Activated naive CD8-positive, alpha-beta T cell treated with anti-CD3 and anti-CD28 coated beads, Interleukin-2, amount 50 U/mL, for 16 hours (primary cell): ENCODE data around the gene ZDHHC11.
"Not testable (repeated sequence)": the region's sequence is repeated elsewhere in the genome, so short reads cannot be mapped to it uniquely, and the experiment has no call there.

ENCODE experiments used
- DNase-seq: peaks from one replicate; pipeline ENCODE4 v3.0.0-alpha.2; 2020; ENCODE audit warnings: low read depth, low spot score

The ZDHHC11 gene

DNA sequence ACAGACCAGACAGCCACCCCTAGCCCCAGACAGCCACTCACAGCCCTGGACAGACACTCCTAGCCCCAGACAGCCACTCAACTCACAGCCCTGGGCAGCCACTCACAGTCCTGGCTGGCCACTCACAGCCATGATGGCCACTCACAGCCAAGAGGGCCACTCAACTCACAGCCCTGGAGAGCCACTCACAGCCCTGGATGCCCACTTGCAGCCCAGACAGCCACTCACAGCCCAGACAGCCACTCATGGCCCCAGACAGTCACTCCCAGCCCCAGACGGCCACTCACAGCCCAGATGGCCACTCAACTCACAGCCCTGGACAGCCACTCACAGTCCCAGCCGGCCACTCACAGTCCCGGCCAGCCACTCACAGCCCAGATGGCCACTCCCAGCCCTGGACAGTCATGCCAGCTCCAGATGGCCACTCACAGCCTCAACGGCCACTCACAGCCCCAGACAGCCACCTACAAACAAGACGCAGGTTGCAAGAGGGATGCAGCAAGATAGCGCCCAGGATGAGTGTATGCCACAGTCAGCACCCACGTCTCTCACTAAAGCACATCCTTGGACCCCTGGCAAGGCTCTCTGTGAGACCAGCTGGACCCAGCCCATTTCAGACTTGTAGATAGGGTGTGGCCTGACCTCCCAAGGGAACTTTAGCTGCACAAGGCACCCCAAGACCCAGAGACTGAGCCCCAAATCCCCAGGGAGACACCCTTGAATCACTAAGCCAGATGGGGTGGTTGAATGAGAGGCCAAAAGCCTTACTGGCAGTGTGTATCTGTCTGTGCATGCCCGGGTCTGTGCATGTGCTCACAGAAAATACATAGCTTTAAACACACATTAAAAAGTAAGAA is 88.7 kb downstream of the ZDHHC11 start:
- DNase-seq: no peak

DNA sequence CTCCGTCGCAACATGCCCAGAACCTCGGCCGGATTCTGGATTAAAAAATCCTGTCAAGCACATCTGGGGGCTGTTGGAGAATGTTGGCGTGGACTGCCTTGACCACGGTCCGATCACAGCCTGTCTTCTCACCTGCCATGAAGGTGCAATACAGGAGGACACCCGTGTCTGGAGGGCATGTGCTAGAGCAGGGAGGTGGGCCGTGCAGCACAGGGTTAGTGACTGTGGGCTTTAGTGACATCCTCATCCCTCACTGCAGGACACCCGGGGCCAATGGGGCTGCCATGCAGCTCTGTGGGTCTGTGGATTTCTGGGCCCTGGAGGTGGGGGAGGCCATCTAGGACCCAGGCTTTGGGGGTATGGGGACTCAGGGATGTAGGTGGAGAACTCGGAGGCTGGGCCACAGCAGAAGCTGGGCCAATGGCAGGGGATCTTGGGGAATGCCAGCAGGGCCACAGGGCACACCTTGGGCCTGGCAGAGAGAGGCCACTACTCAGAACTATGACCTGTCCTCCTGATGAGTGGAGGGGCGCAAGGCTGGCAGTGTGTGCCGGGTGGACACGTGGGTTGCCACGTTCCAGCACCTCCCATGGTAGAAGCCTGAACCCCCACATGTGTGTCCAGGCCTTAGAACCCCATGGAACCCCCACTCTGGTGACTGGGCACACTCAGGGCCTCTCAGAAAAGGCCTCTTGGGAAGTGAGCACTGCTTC is 89.6 kb downstream of the ZDHHC11 start:
- DNase-seq: no peak

DNA sequence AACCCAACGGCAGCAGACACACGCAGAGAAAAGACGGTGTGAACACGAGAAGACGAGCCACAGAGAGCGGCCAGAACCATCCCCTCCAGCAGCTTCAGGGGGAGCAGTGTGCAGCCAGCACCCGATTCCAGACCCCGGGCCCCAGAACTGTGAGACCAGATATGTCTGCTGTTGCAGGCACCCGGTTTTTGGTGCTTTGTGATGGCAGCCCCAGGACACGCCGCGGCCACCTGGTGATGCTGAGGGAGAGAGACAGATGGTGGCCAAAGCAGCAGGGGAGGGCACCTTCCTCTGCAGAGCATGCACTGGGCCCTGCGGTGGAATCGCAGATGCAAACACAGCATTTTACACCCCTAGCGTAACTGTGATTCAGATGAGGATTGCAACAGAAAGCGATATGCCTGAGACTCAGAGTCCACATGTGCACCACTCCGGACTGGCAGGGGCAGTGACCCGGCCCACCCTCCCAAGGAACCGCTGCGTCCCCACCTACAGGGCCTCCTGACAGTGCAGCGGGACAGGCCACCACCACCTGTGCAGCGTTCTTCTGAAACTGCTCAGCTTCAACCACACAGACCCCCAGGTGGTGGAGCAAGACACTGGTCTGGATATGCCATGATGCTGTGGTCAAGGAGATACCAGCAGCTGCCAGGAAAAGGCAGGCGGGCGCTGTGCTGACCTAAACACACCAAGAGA is 90.3 kb downstream of the ZDHHC11 start:
- no peak for DNase-seq

DNA sequence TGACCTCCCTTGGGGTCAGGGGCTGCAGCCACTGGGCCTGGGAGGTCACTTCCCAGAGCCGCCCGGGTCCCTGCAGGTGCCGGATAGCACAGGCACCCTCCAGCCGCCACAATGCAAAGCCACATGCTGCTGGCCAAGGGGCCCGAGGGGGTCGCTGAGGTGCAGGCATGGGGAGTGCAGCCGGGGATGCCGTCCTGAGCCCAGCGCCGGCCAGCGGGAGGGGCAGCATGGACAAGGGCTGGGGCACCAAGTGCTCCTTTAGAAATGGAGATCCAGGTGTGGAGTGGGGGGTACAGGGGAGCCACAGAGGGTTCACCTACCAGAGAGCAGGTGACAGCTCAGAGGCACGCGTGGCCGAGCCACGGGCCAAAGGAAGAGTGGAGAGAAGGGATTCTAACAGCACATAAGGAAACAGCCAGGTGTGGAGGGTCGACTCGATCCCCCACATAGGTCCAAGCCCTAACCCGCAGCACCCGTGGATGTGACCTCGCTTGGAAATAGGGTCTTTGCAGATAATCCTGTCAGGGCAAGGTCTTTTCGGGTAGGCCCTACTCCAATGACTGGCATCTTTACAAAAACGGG is 90.9 kb downstream of the ZDHHC11 start:
- DNase-seq: no peak

DNA sequence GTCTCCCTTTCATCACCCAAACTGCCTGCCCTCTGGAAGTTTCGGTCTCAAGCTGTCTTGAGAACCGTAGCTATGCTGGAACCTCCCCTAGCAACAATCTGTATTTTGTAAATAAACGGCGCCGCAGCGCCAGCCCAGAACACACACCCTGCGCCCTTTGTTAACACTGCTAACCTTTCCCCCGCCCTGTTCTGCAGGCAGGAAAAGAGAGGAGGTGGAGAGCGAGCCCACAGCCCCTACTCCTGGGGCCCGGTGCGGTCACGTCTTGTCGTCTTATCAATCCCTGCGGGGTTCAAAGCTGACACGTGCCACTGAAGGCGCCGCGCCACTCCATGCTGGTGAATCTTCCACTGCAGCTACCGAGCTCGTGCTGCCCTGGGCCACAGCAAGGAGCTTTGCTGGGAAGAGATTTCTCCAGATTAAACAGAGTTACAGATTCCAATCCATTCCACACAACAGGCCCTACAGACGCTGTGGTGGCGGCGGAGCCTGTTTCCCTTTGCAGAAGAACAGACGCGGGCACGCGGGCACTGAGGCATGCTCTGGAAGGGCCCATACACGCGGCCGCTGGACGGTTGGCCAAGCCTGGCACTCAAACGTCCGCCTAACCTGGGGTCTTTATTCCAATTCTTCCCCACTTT is 91.6 kb downstream of the ZDHHC11 start:
- no peak for DNase-seq

DNA sequence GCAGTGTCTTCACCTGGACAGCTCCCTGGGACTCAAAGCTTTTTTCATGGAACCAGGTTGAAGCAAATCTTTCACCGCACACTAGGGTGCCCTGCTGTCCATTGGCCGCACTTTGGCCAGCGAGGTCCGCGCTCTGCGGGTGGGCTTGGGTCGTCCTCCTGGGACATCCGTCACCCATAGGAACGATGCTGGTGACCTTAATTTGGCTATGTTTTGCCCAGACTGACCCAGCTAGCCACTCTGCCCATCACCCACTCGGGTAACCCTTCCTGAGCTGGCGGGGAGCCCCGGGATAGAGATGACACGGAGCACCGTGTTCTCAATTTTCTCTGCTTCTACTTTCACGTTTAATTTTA is 92.1 kb downstream of the ZDHHC11 start:
- no peak for DNase-seq

DNA sequence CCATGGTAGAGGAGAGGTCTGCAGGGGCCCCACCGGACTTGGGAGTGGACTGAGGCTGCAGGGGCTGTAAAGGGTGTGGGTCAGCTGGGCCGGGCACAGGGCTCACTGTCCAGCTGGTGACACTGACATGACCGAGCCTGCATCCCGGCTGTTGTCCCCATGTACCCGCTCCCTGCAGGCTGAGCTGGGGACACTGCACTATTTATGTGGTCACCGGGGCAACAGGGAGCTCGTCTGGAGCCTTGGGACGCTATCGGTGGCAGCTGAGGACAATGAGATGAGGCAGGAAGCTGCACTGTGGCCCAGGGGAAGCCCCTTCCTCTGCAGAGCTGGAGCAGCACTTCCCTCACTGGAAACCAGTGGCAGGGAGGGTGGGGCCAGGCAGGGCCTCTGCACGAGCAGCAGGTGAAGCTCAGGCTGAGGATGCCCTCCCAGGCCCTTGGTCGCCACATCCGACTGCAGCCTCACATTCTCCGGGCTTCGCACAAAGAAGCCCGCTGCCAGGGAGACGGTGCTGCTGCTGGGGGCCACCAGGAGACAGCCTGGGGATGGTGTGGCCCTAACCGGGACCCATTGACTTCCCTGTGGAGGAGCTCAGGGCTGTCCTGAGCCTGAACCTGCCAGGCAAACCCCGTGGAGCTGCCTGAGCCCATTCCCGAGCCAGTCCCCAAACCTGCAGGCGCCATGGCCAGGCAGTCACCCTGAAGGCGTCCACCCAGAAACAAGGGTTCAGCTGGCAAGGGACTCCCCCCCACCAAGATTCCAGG is 92.7 kb downstream of the ZDHHC11 start:
- DNase-seq: no peak

DNA sequence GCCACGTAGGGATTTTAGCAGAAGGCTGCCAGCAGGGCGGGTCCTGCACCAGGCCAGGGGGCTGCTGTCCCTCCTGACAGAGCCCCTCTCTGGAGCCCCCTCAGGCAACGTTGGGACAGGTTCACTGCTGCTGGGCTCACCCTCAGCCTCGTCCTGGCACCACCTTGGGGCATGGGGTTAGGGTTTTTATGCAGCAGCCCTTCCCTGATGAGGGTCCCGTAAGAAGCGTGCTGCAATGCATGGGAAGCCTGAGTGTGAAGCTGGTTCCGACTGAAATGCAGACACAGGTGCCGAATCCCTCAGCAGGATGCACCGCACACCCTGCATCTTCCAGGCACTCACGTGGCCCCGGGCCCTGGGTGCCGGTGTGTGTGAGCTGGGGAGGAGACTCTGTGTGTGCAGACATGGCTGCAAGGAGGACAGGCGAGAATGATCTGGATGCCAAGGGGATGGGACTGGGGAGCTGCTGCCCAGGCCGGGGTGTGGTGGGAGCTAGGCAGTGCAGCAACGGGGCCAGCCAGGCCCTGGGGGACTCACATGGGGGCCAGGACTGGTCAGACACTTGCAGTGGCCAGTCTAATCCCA is 93.3 kb downstream of the ZDHHC11 start:
- no peak for DNase-seq

DNA sequence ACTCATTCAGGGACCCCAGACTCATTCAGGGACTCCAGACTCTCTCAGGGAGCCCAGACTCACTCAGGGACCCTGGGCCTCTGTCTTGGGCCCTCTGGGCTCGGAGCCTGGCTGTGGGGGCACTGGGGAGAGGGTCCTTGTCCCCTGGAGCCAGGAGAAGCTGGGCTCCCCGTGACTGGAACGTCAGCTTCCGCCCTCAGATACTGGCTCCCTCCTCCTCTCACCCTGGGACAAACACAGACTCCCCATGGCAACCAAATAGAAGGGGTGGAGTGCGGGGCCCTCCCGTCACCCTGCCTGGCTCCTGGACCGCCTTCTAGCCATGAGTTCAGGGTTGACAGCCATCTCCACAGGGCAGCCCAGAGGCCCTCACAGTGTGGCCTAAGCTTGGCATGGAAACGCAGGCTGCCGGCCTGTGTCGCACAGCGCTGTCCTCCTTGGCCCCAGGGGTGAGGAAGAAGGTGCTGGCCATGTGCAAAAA is 93.9 kb downstream of the ZDHHC11 start:
- DNase-seq: no peak

DNA sequence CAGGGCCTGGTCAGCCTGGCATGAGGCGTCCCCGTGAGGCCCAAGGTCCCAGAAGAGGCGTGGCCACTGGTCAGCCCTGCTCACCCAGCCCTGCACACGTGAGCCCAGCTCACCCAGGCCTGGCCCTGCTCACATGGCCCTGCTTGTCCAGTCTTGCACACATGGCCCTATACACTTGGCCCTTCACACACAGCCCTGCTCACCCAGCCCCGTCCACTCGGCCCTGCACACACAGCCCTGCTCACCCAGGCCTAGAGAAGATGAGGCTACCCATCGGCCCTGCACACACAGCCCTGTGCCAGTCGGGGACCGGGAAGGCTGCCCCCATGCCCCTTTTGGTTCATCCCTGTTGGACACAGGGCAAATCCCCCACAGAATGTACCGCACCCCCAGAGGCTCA is 94.6 kb downstream of the ZDHHC11 start:
- no peak for DNase-seq

DNA sequence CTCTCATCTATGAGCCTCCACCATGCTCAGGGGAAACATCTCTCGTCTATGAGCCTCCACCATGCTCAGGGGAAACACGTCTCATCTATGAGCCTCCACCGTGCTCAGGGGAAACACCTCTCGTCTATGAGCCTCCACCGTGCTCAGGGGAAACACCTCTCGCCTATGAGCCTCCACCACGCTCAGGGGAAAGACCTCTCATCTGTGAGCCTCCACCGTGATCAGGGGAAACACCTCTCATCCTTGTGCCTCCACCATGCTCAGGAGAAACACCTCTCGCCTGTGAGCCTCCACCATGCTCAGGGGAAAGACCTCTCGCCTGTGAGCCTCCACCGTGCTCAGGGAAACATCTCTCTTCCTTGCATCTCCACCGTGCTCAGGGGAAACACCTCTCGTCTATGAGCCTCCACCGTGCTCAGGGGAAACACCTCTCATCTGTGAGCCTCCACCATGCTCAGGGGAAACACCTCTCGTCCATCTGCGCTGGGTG is 96.6 kb downstream of the ZDHHC11 start:
- DNase-seq: not testable (repeated sequence)

DNA sequence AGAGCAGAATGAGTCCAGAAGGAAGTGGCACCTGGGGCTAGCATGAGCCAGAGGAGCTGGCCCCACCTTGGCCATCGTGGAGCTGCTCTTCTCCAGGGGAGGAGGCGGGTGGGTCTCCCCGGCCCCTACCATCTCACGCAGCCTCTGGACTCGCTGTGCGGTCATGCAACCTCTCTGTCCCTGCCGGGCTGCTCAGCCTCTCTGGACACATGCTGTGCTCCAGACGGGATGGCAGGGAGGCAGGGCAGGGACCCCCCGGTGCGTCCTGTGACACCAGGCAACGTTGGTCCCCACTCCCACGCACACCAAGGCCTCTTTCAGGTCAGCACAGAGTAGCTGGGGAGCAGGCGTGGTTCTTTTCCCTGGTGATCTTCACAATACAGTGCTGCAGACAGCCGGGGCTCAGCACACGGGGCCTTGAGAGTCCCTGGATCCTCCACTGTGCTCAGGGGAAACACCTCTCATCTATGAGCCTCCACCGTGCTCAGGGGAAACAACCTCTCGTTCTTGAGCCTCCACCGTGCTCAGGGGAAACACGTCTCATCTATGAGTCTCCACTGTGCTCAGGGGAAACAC is 97.1 kb downstream of the ZDHHC11 start:
- DNase-seq: not testable (repeated sequence)

DNA sequence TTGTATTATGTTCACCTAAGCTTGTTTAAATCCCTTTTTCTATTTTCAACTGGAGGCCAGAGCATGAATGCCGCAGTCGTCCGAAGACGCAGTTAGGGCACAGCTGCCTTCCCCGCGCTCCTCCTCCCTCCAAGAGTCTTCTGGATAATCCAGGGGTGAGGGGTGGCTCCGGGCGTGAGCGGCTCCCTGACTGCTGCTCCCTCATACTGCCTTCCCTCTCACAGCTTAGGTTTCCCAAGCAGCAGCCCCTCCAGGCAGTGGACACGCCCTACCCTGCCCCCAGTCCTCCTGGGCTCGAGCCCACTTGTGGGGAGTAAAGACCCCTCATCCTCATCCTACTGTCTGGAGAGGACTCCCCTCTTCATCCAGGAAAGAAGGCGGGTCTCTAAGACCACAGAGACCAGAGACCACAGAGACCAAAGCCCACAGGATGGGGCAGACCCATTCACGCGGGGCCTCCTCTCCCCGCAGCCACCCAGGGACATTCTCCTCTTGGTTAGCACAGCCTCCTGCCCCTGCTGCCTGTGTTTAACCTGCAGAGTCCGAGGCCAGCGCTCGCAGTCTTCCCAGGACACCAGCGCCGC is 98.2 kb downstream of the ZDHHC11 start:
- DNase-seq: not testable (repeated sequence)

DNA sequence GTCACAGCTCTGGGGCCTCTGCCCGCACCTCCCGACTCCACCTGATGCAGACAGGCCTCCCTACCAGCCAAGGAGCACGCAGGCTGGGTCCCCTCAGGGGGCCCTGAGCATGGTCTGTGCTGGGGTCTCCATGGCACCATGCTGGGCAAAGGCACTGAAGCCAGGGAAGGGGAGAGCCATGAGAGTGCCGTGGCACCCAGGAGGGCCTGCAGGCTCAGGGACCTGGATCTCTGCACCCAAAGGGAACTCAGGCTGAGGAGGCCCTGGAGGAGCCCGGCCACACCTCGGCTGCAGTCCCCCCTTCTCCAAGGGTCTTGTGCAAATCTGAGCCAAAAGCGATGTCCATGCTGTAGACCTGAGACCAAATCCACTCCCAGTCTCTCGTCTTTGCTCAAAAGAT is 98.8 kb downstream of the ZDHHC11 start:
- not testable (repeated sequence) for DNase-seq

DNA sequence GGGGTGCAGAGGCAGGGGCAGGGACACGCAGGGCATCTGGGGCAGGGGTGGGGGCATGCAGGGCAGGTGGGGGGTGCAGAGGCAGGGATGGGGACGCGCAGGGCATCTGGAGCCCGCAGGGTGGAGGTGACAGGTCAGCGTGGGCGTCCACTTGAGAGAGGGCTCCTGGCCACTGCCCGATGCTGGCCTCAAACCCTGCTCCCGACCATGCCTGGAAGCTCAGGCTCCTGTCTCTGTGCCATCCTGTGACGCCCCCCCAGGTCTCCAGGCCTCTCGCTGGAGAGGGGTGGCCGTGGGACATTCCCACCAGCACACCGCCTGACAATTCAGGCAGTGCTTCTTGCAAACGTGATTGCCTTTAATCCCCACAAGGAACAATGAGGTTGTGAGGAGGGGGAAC is 99.3 kb downstream of the ZDHHC11 start:
- no peak for DNase-seq

DNA sequence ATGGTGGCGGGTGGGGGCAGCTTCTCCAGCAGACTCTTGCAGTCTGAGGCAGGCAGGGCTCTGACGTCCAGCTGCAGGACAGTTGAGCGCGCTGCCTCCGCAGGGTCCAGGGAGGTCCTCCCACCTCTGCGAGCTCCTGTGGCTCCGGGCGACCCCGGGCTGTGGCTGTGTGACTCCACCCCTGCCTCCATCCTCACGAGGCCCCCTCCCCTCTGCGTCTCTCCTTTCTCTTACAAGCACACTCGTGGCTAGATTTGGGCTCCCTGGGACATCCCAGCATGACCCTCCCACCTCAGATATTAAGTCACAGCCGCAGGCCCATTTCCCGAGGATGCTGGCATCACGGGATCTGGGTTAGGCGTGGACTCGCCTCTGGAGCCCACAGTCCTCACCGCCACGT is 100.6 kb downstream of the ZDHHC11 start:
- DNase-seq: not testable (repeated sequence)

DNA sequence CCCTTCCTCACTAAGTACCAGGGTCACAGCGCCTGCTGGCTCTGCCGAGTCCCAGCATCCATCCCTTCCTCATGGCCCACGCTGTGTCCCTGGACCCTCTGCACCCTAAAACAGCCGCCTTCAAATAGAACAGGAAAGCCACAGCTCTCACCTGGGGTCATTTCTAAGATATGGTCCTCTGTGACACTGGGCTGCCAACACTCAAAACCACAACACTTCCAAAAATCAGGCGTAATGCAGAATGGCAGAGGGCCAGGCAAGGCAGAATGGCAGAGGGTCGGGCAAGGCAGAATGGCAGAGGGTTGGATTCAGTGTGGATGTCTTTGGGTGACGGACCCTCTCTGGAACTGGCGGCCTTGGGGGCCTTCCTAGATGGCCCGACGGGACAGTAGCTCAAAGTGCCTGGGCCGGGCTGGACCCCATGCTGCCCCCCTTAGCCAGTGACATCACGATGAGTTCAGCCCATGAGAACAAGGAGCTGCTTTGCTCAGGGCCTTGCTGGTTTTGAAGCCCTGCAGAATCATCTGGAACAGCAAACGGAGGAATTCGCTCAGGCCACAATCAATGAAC is 101.6 kb downstream of the ZDHHC11 start:
- no peak for DNase-seq

DNA sequence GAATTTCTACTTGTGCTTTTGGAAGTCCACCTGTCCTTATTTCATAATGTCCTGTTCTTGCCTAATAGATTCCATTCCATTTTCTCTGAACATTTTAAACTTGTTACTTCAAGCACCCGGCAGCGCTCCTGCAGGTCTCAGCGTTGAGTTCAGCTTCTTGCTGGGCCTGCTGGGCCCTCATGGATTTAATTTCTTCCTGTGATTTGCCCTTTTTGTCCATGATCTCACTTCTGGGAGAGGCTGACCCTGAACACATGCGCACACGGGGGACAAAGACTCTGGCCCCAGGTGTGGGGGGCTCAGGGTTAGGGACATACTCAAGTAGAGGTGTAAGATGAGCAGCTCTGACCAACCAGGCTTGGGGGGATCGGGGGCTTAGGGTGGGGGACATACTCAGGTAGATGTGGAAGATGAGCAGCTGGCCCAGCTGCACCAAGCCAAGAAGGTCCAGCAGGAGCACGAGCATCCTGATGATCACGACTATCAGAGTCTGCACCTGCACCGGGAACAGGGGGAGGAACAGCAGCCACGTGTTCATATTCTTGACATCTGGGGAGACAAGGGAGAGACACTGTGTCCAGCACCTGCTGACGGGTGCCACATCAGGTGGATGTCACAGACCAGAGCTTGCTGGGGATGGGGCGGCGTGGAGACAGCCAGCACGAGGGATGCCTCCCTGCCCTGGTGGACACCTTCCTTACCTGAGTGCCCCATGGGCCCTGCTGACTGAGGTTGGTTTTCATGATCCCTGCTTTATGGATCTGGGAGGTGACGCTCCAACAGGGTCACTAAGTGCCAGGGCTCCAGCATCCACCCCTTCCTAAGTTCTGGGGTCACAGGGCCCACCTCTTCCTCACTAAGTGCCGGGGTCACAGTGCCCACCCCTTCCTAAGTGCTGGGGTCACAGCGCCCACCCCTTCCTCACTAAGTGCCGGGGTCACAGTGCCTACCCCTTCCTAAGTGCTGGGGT is 102.5 kb downstream of the ZDHHC11 start:
- not testable (repeated sequence) for DNase-seq
